Measurements from ENCODE around the gene POLR2B.

- TF ChIP-seq POLR2A (IDR thresholded peaks at IDR 0.05; ENCODE audit: low read depth, low read length), result no peak
- no peak for TF ChIP-seq TAF1 (IDR thresholded peaks at IDR 0.05; ENCODE audit: low read depth, low read length)
- TF ChIP-seq POLR2AphosphoS5 (IDR thresholded peaks at IDR 0.05; ENCODE audit: low read depth, low read length), result no peak
- TF ChIP-seq POU2F2 (IDR thresholded peaks at IDR 0.05; ENCODE audit: low read depth, low read length), result no peak
Measured at GRCh38 chr4:57068237-57068981, 89.7 kb downstream of the POLR2B start.

Measured in GM12891 (cell line).